HL-60 (cell line): ENCODE data around the gene RUNX3.
A peak's percentile ranks its signal among the peaks of the same experiment; 100 is the strongest.

Experiments
- DNase-seq, 2 experiments: peaks; one replicate each; pipeline ENCODE4 v3.0.0-alpha.2; 2010 to 2020; ENCODE audit warnings: low read depth in 1 of 2, low spot score in 1 of 2
- H3K27ac ChIP-seq: fragments of 250-450 bp; sonication (Bioruptor Pico); replicated peaks from 2 replicates; pipeline ENCODE4 v1.5.1; 2020; ENCODE audit warnings: mild to moderate bottlenecking, moderate library complexity
- H3K27me3 ChIP-seq: fragments of 250-450 bp; sonication (Bioruptor Pico); 2 replicates; pipeline ENCODE4 v1.5.1; 2021; ENCODE audit warnings: mild to moderate bottlenecking, moderate library complexity; ENCODE audit not compliant: insufficient read depth, poor library complexity, severe bottlenecking
- H3K4me3 ChIP-seq: replicated peaks from 2 replicates; pipeline ENCODE4 v1.5.1; 2011; ENCODE audit warnings: mild to moderate bottlenecking, control low read depth, low read length; ENCODE audit not compliant: insufficient read depth
- GABPA ChIP-seq: IDR thresholded peaks from 2 replicates; pipeline ENCODE4 v1.6.1; 2012; ENCODE audit warnings: low read depth
- POLR2AphosphoS5 ChIP-seq: IDR thresholded peaks from 2 replicates; pipeline ENCODE4 v1.6.1; 2012; ENCODE audit warnings: low read depth
- SPI1 ChIP-seq: IDR thresholded peaks from 2 replicates; pipeline ENCODE4 v1.6.1; 2012; ENCODE audit warnings: low read depth, mild to moderate bottlenecking, borderline replicate concordance
- TF ChIP-seq, protein P1 (sequence below): IDR thresholded peaks from one replicate; pipeline ENCODE4 v1.5.1; 2011; ENCODE audit warnings: low read length, control low read depth, inconsistent platforms; ENCODE audit not compliant: insufficient read depth
- TF ChIP-seq, protein P2 (sequence below): IDR thresholded peaks from 2 replicates; pipeline ENCODE4 v1.6.1; 2012; ENCODE audit warnings: low read depth; ENCODE audit not compliant: insufficient replicate concordance

Gene RUNX3

DNA sequence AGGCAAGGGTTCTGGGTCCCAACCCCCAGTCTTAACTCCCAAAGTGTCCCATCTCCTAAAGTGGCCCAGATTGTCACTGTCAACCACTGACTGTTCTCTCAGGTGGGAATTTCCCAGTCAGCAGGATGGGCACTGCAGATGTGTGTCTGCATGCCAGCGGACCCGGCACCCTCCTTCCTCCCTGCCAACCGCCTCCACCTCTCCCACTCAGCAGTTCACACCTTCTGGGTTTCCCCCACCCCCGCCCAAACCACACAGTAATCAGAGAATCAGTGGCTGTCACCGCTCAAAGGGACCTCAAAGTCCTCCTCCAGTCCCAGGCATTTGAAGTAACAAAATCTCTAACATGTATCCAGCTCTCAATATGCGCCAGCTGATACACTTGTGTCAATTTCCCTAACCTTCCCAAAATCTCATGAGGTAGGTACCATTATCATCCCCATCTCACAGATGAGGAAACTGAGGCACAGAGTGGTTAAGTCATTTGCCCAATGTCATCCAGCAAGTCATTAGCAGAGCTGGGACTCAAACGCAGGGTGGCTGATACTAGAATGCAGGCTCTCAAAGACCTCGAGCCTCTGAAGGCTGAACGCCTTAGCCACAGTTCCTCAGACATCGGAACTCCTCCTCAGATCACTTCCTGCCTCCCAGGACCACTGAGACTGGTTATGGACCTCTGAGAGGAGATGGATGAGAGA, 4.8 kb downstream of the RUNX3 start:
- no peak overlapping the region for H3K27ac ChIP-seq
- DNase-seq: no peak
- H3K27me3 ChIP-seq: no peaks in the 10 kb centered on the region
- no peak for TF ChIP-seq GABPA
- TF ChIP-seq, protein P1, sequence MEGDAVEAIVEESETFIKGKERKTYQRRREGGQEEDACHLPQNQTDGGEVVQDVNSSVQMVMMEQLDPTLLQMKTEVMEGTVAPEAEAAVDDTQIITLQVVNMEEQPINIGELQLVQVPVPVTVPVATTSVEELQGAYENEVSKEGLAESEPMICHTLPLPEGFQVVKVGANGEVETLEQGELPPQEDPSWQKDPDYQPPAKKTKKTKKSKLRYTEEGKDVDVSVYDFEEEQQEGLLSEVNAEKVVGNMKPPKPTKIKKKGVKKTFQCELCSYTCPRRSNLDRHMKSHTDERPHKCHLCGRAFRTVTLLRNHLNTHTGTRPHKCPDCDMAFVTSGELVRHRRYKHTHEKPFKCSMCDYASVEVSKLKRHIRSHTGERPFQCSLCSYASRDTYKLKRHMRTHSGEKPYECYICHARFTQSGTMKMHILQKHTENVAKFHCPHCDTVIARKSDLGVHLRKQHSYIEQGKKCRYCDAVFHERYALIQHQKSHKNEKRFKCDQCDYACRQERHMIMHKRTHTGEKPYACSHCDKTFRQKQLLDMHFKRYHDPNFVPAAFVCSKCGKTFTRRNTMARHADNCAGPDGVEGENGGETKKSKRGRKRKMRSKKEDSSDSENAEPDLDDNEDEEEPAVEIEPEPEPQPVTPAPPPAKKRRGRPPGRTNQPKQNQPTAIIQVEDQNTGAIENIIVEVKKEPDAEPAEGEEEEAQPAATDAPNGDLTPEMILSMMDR: no peak
- H3K4me3 ChIP-seq: no peak overlapping the region

DNA sequence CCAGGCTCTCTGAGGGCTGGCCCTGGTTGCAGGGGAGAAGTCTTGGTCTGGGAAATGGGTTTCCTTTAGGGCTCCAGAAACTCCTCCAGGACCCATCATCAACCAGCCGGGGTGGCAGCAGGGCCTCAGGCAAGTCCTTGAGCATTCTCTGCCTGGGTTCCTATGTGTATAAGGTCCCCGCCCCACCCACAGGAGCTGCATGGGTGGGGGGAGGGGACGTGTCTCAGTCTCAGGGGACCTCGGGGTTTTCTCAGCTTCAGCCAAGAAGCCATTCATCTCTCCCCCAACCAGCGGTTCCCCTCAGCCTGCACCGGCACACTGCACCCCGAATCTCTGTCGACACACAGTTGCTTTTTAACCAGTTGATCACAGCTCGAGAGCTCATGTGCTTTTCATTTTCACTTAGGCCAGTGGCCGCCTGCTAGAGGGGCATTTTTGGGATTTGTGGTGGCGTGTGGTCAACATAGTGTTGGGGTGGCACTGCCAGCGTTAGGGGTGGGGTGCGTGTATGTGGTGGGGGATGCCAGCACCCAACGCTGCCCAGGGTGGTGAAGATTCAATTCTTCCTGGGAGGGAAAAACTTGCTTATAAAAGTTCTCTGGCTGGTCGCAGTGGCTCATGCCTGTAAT, 6.5 kb downstream of the RUNX3 start:
- no peak overlapping the region for H3K27ac ChIP-seq
- H3K4me3 ChIP-seq: no peak overlapping the region
- no peak for DNase-seq
- H3K27me3 ChIP-seq: no peaks in the 10 kb centered on the region
- TF ChIP-seq, protein P2, sequence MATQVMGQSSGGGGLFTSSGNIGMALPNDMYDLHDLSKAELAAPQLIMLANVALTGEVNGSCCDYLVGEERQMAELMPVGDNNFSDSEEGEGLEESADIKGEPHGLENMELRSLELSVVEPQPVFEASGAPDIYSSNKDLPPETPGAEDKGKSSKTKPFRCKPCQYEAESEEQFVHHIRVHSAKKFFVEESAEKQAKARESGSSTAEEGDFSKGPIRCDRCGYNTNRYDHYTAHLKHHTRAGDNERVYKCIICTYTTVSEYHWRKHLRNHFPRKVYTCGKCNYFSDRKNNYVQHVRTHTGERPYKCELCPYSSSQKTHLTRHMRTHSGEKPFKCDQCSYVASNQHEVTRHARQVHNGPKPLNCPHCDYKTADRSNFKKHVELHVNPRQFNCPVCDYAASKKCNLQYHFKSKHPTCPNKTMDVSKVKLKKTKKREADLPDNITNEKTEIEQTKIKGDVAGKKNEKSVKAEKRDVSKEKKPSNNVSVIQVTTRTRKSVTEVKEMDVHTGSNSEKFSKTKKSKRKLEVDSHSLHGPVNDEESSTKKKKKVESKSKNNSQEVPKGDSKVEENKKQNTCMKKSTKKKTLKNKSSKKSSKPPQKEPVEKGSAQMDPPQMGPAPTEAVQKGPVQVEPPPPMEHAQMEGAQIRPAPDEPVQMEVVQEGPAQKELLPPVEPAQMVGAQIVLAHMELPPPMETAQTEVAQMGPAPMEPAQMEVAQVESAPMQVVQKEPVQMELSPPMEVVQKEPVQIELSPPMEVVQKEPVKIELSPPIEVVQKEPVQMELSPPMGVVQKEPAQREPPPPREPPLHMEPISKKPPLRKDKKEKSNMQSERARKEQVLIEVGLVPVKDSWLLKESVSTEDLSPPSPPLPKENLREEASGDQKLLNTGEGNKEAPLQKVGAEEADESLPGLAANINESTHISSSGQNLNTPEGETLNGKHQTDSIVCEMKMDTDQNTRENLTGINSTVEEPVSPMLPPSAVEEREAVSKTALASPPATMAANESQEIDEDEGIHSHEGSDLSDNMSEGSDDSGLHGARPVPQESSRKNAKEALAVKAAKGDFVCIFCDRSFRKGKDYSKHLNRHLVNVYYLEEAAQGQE: no peak
- TF ChIP-seq POLR2AphosphoS5 (peak; percentile 9; the same call in 1 of the 2 replicates), GABPA (no peak), SPI1 (no peak)
- TF ChIP-seq, protein P1: no peak

DNA sequence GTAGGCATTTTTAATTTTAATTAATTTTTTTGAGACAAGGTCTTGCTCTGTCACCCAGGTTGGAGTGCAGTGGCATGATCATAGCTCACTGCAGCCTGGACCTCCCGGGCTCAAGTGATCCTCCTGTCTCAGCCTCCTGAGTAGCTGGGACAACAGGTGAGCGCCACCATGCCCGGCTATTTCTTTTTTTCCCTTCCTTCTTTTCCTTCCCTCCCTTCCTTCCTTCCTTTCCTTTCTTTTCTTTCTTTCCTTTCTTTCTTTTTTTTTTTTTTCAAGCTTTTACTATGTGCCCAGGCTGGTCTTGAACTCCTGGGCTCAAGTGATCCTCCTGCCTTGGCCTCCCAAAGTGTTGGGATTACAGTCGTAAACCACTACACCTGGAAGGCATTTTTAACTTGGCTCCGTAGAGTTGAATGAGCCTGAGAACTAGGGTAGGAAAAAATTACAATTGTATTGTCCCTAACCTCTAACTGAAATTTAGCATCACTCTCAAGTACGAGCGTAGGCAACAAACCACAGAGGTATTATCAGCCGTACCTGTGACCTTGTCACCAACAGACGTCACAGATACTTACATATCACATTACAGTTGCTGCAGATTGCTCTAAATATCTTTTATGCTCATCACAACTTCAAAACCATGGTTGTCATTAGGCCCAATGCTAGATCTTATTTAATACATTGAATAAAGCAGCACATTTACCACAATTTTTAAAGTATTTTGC, 8.0 kb downstream of the RUNX3 start:
- no peak for DNase-seq
- H3K4me3 ChIP-seq: no peak overlapping the region
- TF ChIP-seq, protein P1: no peak
- TF ChIP-seq, protein P2: no peak
- TF ChIP-seq POLR2AphosphoS5 (no peak), GABPA (no peak), SPI1 (no peak)
- H3K27ac ChIP-seq: no peak overlapping the region
- no peaks in the 10 kb centered on the region for H3K27me3 ChIP-seq
